Right lobe of liver (tissue), 4 donors: Measurements from ENCODE around the gene IFIT3.

Experiments
- POLR2A ChIP-seq: fragments of 450-650 bp; IDR thresholded peaks from one replicate; pipeline ENCODE4 v1.6.1; 2017; ENCODE audit warnings: antibody characterized with exemption, mild to moderate bottlenecking
- TF ChIP-seq, protein P1 (sequence below), 4 donors: fragments of 200-600 bp in 3 of 4; fragments of 450-650 bp in 1 of 4; IDR thresholded peaks; one replicate each; pipeline versions ENCODE4 v1.5.1 to v1.8.0; 2016 to 2022; ENCODE audit warnings: antibody characterized with exemption in 4 of 4, mild to moderate bottlenecking in 2 of 4
- donor health status: DM: no; HTN: no; CAD: no.
- donor health status: DM: no; HTN: no; CAD: no.
- donor health status: DM: no; HTN: yes; CAD: no.

DNA sequence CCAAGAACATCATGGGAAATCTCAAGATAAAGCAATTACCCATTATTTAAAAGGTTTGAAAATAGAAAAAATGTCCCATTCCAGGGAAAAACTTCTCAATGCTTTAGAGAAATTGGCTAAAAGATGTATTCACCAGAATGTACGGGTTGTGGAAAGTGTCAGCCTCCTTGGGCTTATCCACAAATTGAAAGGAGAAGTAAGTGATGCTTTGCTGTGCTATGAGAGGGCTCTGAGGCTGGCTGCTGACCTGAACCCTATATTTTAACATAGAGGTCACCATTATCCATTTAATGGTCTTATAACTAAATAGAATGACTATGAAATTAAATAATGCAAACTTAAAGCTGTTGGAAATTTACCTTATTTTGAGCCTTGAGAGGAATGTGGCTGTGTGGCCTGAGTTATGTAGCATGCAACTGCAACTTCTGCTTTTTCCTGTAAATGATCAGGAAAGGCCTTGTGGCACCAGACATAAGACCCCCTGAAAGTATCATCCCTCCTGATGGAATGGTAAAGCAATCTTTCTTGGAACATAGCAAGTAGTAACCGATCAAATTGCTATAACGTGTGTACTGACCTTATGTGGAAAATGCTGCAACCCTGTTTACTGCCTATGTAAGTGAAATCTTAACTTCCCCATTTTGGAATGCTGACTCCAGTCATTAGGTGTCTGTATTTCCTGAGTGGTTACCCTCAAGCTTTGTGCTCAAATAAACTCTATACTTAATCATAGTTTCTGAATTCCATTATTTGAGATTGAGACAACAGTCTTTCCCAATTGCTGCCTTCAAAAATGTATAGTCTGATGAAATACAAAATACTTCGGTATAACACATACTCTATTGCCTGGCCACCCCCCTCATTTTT, 56.9 kb downstream of the IFIT3 start:
- TF ChIP-seq, protein P1, sequence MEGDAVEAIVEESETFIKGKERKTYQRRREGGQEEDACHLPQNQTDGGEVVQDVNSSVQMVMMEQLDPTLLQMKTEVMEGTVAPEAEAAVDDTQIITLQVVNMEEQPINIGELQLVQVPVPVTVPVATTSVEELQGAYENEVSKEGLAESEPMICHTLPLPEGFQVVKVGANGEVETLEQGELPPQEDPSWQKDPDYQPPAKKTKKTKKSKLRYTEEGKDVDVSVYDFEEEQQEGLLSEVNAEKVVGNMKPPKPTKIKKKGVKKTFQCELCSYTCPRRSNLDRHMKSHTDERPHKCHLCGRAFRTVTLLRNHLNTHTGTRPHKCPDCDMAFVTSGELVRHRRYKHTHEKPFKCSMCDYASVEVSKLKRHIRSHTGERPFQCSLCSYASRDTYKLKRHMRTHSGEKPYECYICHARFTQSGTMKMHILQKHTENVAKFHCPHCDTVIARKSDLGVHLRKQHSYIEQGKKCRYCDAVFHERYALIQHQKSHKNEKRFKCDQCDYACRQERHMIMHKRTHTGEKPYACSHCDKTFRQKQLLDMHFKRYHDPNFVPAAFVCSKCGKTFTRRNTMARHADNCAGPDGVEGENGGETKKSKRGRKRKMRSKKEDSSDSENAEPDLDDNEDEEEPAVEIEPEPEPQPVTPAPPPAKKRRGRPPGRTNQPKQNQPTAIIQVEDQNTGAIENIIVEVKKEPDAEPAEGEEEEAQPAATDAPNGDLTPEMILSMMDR (IDR thresholded peaks at IDR 0.05) = no peak
- TF ChIP-seq POLR2A = no peak
